ENCODE measurements around the gene PDSS2.

GRCh38 chr6:107409942-107410341 lies 49.4 kb downstream of the PDSS2 start:
- TF ChIP-seq CTCF (conservative IDR thresholded peaks at IDR 0.05): no peak
- TF ChIP-seq EZH2 (IDR thresholded peaks at IDR 0.05; ENCODE audit: low read depth): no peak
